Coronary artery (tissue), 2 donors: ENCODE measurements around the gene DLG2.
A peak's percentile ranks its signal among the peaks of the same experiment; 100 is the strongest.

Source experiments
- DNase-seq: peaks from one replicate; pipeline ENCODE4 v3.0.0-alpha.2; 2017; ENCODE audit warnings: low spot score
- H3K27ac ChIP-seq, 2 donors: fragments of 200-600 bp; sonication (generic); one replicate each; pipeline ENCODE4 v1.5.1; 2016 to 2019
- H3K4me3 ChIP-seq: fragments of 200-600 bp; sonication (generic); 2 replicates; pipeline ENCODE4 v1.5.1; 2016; ENCODE audit warnings: mild to moderate bottlenecking, moderate library complexity
- CTCF ChIP-seq: fragments of 200-600 bp; sonication (generic); IDR thresholded peaks from one replicate; pipeline ENCODE4 v1.5.1; 2019; ENCODE audit warnings: antibody characterized with exemption

Gene DLG2

GRCh38 chr11:84947970-84948580 lies 679.1 kb downstream of the DLG2 start:
- Histone ChIP-seq H3K4me3 (no peak overlapping the region), H3K27ac (no peak overlapping the region)
- no peak for DNase-seq
- TF ChIP-seq CTCF: no peak

- no peak overlapping the region for H3K4me3 ChIP-seq
- no peak for TF ChIP-seq CTCF
- no peak overlapping the region for H3K27ac ChIP-seq
- DNase-seq: no peak
Observed at GRCh38 chr11:84947070-84947469, 680.1 kb downstream of the DLG2 start.

- no peak for TF ChIP-seq CTCF
- Histone ChIP-seq H3K4me3 (no peak overlapping the region), H3K27ac (no peak overlapping the region)
- DNase-seq: no peak
Observed at GRCh38 chr11:84930863-84931262, 696.3 kb downstream of the DLG2 start.

GRCh38 chr11:84929738-84930137 lies 697.4 kb downstream of the DLG2 start:
- TF ChIP-seq CTCF: no peak

GRCh38 chr11:84924154-84924692 lies 702.9 kb downstream of the DLG2 start:
- peak overlapping the region; percentile 50 for H3K4me3 ChIP-seq
- no peak overlapping the region for H3K27ac ChIP-seq
- DNase-seq: no peak
- no peak for TF ChIP-seq CTCF

More at GRCh38 chr11:84929738-84930137, 697.4 kb downstream of the DLG2 start:
- DNase-seq: no peak
- H3K4me3 ChIP-seq: no peak overlapping the region
- no peak overlapping the region for H3K27ac ChIP-seq

GRCh38 chr11:84923489-84923888 lies 703.7 kb downstream of the DLG2 start:
- no peak for TF ChIP-seq CTCF
- DNase-seq: no peak
- H3K27ac ChIP-seq: no peak overlapping the region
- H3K4me3 ChIP-seq: peak overlapping the region; percentile 41

GRCh38 chr11:84922836-84923235 lies 704.3 kb downstream of the DLG2 start:
- no peak overlapping the region for H3K27ac ChIP-seq
- no peak for TF ChIP-seq CTCF
- DNase-seq: no peak
- H3K4me3 ChIP-seq: peak overlapping the region; percentile 41
